GM12878 (cell line): ENCODE results near the gene MSH6. TPM values are rescaled to one million over a fixed set of nuclear protein-coding genes. Genes with fewer than 3 reads are reported as not detected.

ENCODE experiments used
- ATAC-seq: fragments of 200-7000 bp; cut with Tn5 transposase; 3 replicates; pipeline ENCODE4 v1.9.1; 2020; ENCODE audit warnings: mild to moderate bottlenecking, moderate library complexity
- BruUV-seq: library from RNA; stranded (reverse); fragments of 400-500 nt; replicated peaks from 2 replicates; lab custom pipeline; 2021; lab: Mats Ljungman, UMichigan
- CTCF ChIA-PET: fragments of 300-600 bp; sonication (Branson Sonifier 250); formaldehyde crosslinking; extraction: SDS; loops from one replicate; lab custom pipeline; 2021; ENCODE audit warnings: inconsistent platforms; lab: Yijun Ruan, JAX
- POLR2A ChIA-PET: fragments of 350-600 bp; formaldehyde crosslinking; extraction: SDS; loops from one replicate; lab custom pipeline; 2021; ENCODE audit warnings: inconsistent platforms; lab: Charles Lee
- RAD21 ChIA-PET: fragments of 300-600 bp; sonication (Branson Sonifier 250); formaldehyde crosslinking; loops from one replicate; lab custom pipeline; 2023; ENCODE audit warnings: antibody characterized with exemption; ENCODE audit not compliant: unreplicated experiment; lab: Charles Lee
- SMC1A ChIA-PET: fragments of 300-600 bp; sonication (Branson Sonifier 250); formaldehyde crosslinking; loops from one replicate; lab custom pipeline; 2023; ENCODE audit not compliant: unreplicated experiment, uncharacterized antibody; lab: Charles Lee
- DNase-seq: peaks from one replicate; pipeline ENCODE4 v3.0.0-alpha.2; 2011; ENCODE audit warnings: low read depth, low spot score
- FAIRE-seq: peaks from 3 replicates; lab custom pipeline; 2011; peaks lifted over from hg19 to GRCh38; lab: Jason Lieb, UNC
- H2AFZ ChIP-seq: 2 replicates; pipeline ENCODE4 v1.6.0; 2011; ENCODE audit warnings: low read depth, low read length, control low read depth; ENCODE audit not compliant: control insufficient read depth
- H3K27ac ChIP-seq: 2 replicates; pipeline ENCODE4 v1.5.1; 2011; ENCODE audit warnings: control low read depth; ENCODE audit not compliant: control insufficient read depth, insufficient read depth
- H3K27me3 ChIP-seq, 2 experiments: replicated peaks in 1 of 2; 2 replicates each; pipeline versions ENCODE4 v1.6.0 to v1.6.1; 2011; ENCODE audit warnings: low read length in 1 of 2; ENCODE audit not compliant: control insufficient read depth in 2 of 2, insufficient read depth in 2 of 2
- H3K36me3 ChIP-seq, 2 experiments: 2 replicates each; pipeline ENCODE4 v1.5.1; 2011; ENCODE audit warnings: low read length in 1 of 2; ENCODE audit not compliant: control insufficient read depth in 2 of 2, insufficient read depth in 2 of 2
- H3K4me1 ChIP-seq: 2 replicates; pipeline ENCODE4 v1.6.1; 2011; ENCODE audit warnings: mild to moderate bottlenecking, low read length, moderate library complexity, mixed read lengths; ENCODE audit not compliant: control insufficient read depth, insufficient read depth
- H3K4me2 ChIP-seq: 2 replicates; pipeline ENCODE4 v1.6.0; 2011; ENCODE audit warnings: control low read depth; ENCODE audit not compliant: control insufficient read depth, insufficient read depth
- H3K4me3 ChIP-seq: fragments of 200-600 bp; sonication (generic); 2 replicates; pipeline ENCODE4 v1.5.1; 2016
- H3K79me2 ChIP-seq: 2 replicates; pipeline ENCODE4 v1.6.0; 2011; ENCODE audit warnings: low read length; ENCODE audit not compliant: control insufficient read depth, insufficient read depth
- H3K9ac ChIP-seq: 2 replicates; pipeline ENCODE4 v1.8.0; 2011; ENCODE audit warnings: low read length, control low read depth, mixed read lengths; ENCODE audit not compliant: control insufficient read depth, insufficient read depth
- H3K9me3 ChIP-seq: replicated peaks from 3 replicates; pipeline ENCODE4 v1.5.1; 2011; ENCODE audit warnings: mild to moderate bottlenecking, low read length; ENCODE audit not compliant: control insufficient read depth, insufficient read depth
- H4K20me1 ChIP-seq: 2 replicates; pipeline ENCODE4 v1.6.0; 2011; ENCODE audit not compliant: control insufficient read depth, insufficient read depth
- CBFB ChIP-seq: IDR thresholded peaks from 2 replicates; pipeline ENCODE4 v1.6.1; 2016; ENCODE audit warnings: antibody characterized with exemption, low read depth
- ETV6 ChIP-seq, 2 experiments: fragments of 450-650 bp in 1 of 2; IDR thresholded peaks in 1 of 2; conservative IDR thresholded peaks in 1 of 2; 2 replicates each; pipeline ENCODE4 v1.6.1; 2014; ENCODE audit warnings: antibody characterized with exemption in 1 of 2, borderline replicate concordance in 1 of 2, low read depth in 1 of 2, mild to moderate bottlenecking in 1 of 2, moderate library complexity in 1 of 2
- MLLT1 ChIP-seq: fragments of 450-650 bp; IDR thresholded peaks from 2 replicates; pipeline ENCODE4 v1.6.1; 2016; ENCODE audit warnings: mild to moderate bottlenecking
- NR2C2 ChIP-seq: IDR thresholded peaks from 2 replicates; pipeline ENCODE4 v1.6.1; 2011; ENCODE audit warnings: borderline replicate concordance, low read depth; ENCODE audit not compliant: control insufficient read depth, insufficient read length
- RBBP5 ChIP-seq: fragments of 200-600 bp; sonication (generic); conservative IDR thresholded peaks from 2 replicates; pipeline ENCODE4 v1.6.1; 2016
- YY1 ChIP-seq: IDR thresholded peaks from 2 replicates; pipeline ENCODE4 v1.6.1; 2011; ENCODE audit warnings: low read depth, mild to moderate bottlenecking, low read length
- ZBTB33 ChIP-seq: fragments of 450-650 bp; IDR thresholded peaks from 2 replicates; pipeline ENCODE4 v1.6.1; 2017; ENCODE audit warnings: mild to moderate bottlenecking
- ZNF687 ChIP-seq: fragments of 450-650 bp; IDR thresholded peaks from 2 replicates; pipeline ENCODE4 v1.6.1; 2017; ENCODE audit warnings: mild to moderate bottlenecking, moderate library complexity
- WGBS: methylation state at CpG from one replicate; pipeline ENCODE4 v1.1.6; 2016; ENCODE audit warnings: low lambda C conversion rate; ENCODE audit not compliant: insufficient replicate concordance, insufficient coverage; ENCODE audit errors: missing lambda C conversion rate; 5-methylcytosine and 5-hydroxymethylcytosine counted together
- in situ Hi-C: fragments of 300-500 bp; cut with MboI; formaldehyde crosslinking; loops from 9 replicates; pipeline ENCODE4 v1.14.3; 2018; ENCODE audit warnings: mixed read lengths
- intact Hi-C: fragments of 100-400 bp; cut with micrococcal nuclease; formaldehyde crosslinking; loops from one replicate; pipeline ENCODE4 v1.14.2; 2022; ENCODE audit not compliant: unreplicated experiment
- polyA plus RNA-seq, 11 experiments: library from polyadenylated mRNA; depleted of rRNA in 4 of 11; unstranded in 6 of 11; stranded (reverse) in 5 of 11; fragments of >200 nt; fragmentation: Nextera tagmentation in 4 of 11; fragmentation: Illumina TruSeq in 1 of 11; extraction: Ambion mirVana in 4 of 11; extraction: Trizol in 1 of 11; gene quantifications; 1 replicate in 1 of 11; 2 replicates in 10 of 11; pipeline versions ENCODE4 v1.2.1 to v1.2.3, GENCODE V29; 2011 to 2016; ENCODE audit warnings: inconsistent platforms in 2 of 11, missing spikeins in 2 of 11, low read depth in 1 of 11
- total RNA-seq, 4 experiments: library from RNA; depleted of rRNA in 3 of 4; stranded (reverse); fragments of >200 nt in 3 of 4; fragmentation: Illumina TruSeq in 1 of 4; extraction: Trizol in 1 of 4; gene quantifications; 2 replicates each; pipeline versions ENCODE4 v1.2.1 to v1.2.3, GENCODE V29; 2013 to 2021

MSH6 gene
- total and polyA plus RNA-seq, 10 of the 15 experiments (the other 5 are each of a cell fraction or from before 2014, with no cell fraction given): 12.4 to 108 (median 67.4) TPM

- BruUV-seq: no TSS peak
- intact Hi-C loops: loop anchor here (5.0 kb wide), 1 partner anchor 113 kb away; no protein-coding TSS in a partner anchor
Measured at GRCh38 chr2:47784352-47784851, 1.5 kb downstream of the MSH6 start.

More at GRCh38 chr2:47784352-47784851, 1.5 kb downstream of the MSH6 start:
- SMC1A ChIA-PET: no interaction called here
- RAD21 ChIA-PET: no interaction called here
- H4K20me1 ChIP-seq: no peaks in the 10 kb centered on the region
- H3K9ac ChIP-seq: no peak overlapping the region
- H3K4me2 ChIP-seq: peak overlapping the region; percentile 81
- no peak overlapping the region for H3K27ac ChIP-seq
- no peak overlapping the region for H2AFZ ChIP-seq
- no peaks in the 10 kb centered on the region; the same call in 1 of the 3 replicates for H3K9me3 ChIP-seq
- TF ChIP-seq NR2C2 (no peak), ZBTB33 (peak; percentile 75), MLLT1 (peak; percentile 89), RBBP5 (no peak), ZNF687 (no peak), YY1 (no peak), ETV6 (conservative IDR thresholded peaks at IDR 0.05 in 1 of 2, IDR thresholded peaks at IDR 0.05 in 1 of 2; ENCODE audit: borderline replicate concordance in 1 of 2, low read depth in 1 of 2) (no peak), CBFB (no peak)
- TF ChIP-seq, all 136 proteins: peak for 2
- H3K27me3 ChIP-seq: no peaks in the 10 kb centered on the region
- peak overlapping the region; percentile 65 for H3K4me3 ChIP-seq
- ATAC-seq: no peak
- DNase-seq: no peak
- peaks cover 50% of the 10 kb centered on the region for H3K79me2 ChIP-seq
- in situ Hi-C loops: no loop called here
- peaks cover 0 to 10% of the 10 kb centered on the region in 2 experiments; a peak in 1 of 4 replicates for H3K36me3 ChIP-seq
- ChIA-PET CTCF (interaction anchor here (0.7 kb wide), 1 partner anchor 347 kb away, joined by 4 read pairs; no protein-coding TSS in a partner anchor), POLR2A (interaction anchor here (0.6 to 1.2 kb wide), 2 partner anchors 382 to 546 kb away, joined by 3 to 5 read pairs; partner anchors contain the start of gene MSH2)
- 78% methylated on average over 27 of the region's 28 CpGs for WGBS
- FAIRE-seq: no peak
- H3K4me1 ChIP-seq: 0 out of 2 replicates have a peak, but pooled peaks cover 8% of the 10 kb centered on the region
